ENCODE results near the gene TBC1D16. TPM values are rescaled to one million over a fixed set of nuclear protein-coding genes. Genes with fewer than 3 reads are reported as not detected.
A peak's percentile ranks its signal among the peaks of the same experiment; 100 is the strongest.

Gene TBC1D16
- total and polyA plus RNA-seq, 2 experiments from 2014 or later, result 9.2 to 22.4 TPM

DNA sequence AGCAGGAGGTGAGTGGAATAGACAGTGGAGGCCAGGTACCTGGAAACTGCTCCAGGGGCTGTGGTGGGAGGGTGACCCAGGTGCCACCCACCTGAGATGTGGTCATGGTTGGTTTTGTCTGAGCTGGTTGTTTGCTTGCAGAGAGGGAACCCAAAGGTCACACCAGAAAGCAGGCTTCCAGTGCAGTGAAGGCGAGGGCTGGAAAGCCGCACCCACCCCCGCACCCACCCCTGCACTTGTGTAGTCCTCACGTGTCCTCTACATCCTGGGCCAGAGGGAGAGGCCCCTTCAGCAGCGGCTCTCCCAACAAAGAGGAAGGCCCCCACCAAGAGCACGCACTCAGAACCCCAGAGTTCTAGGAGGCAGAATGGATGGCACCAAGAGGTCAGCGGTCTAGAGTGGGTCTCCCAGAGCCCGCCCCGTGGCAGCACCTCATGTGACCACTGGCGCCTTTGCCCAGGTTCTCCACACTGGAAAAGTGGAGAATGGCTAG is 103.8 kb downstream of the TBC1D16 start:
- no peaks in the 10 kb centered on the region for H3K9me2 ChIP-seq (ENCODE audit: insufficient read depth)
- no peak overlapping the region for H2AFZ ChIP-seq
- H3K4me3 ChIP-seq, result no peak overlapping the region
- no peak overlapping the region for H3K27ac ChIP-seq
- no peaks in the 10 kb centered on the region for H3K79me2 ChIP-seq (ENCODE audit: insufficient read depth)
- H4K20me1 ChIP-seq (ENCODE audit: insufficient read depth), result no peaks in the 10 kb centered on the region
- H3K9me3 ChIP-seq (ENCODE audit: low read depth), result no peaks in the 10 kb centered on the region
- no peak overlapping the region for H3K9ac ChIP-seq
- H3F3A ChIP-seq (ENCODE audit: insufficient read depth), result no peaks in the 10 kb centered on the region
- TF ChIP-seq EZH2 (IDR thresholded peaks at IDR 0.05; ENCODE audit: insufficient read depth, poor library complexity, severe bottlenecking) (no peak), EZH2phosphoT487 (IDR thresholded peaks at IDR 0.05; ENCODE audit: insufficient read depth, low read depth) (no peak)
- 59 to 74% methylated on average over 8 to 10 of the region's 10 CpGs for WGBS, 2 experiments (ENCODE audit: low coverage in 1 of 2, low lambda C conversion rate in 2 of 2, missing lambda C conversion rate in 2 of 2)
- H3K4me1 ChIP-seq (ENCODE audit: insufficient read depth), result no peaks in the 10 kb centered on the region
- no peak for DNase-seq
- H3K27me3 ChIP-seq (replicated peaks; ENCODE audit: insufficient read depth), result peaks cover 13% of the 10 kb centered on the region
- no peaks in the 10 kb centered on the region for H3K36me3 ChIP-seq (ENCODE audit: low read depth)
- in situ Hi-C loops (cut with MboI), result no loop called here
- no peak overlapping the region for H3K4me2 ChIP-seq (ENCODE audit: unreplicated experiment)

DNA sequence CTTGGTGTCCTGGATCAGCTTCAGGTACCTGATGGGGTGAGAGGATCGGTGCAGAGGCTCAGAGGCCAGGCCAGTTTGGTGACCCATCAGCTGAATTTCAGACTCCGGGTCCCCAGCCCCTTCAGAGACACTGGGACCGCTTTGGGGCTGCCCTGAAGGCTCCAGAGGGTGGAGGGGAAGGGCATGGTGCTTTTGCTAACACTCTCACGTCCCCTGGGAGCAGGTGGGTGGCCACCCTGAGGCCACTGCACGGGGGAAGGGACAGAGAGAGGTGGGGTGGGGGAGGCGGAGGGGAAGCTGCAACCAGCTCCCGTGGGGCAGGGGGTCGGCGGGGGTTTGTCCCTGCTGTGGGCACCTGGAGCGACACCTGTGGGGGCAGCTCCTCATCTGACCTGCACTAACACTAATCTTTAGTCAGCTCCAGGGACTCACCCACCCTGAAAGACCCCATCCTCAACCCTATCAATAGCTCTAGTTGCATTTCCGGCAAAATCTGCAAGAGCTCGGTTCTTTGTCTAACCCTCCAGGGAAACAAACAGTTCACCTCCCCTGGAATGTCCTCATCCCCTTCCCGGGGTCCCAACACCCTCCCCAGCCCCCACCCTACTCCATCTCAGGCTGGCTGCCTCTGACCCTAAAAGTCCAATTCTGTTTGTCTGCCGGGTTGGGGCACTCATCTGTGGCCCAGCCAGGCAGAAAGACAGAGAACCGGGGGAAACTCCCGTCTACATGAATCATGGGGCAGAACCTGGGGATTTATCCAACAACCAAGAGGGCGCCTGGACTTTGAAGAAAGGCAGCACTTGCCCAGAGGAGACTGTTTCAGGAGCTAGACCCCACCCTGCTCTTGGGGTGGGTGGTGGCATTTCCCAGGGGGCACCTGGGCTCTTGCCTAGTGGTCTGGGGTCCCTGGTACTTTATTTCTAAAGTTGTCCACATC is 104.5 kb downstream of the TBC1D16 start:
- H3K4me3 ChIP-seq, result no peak overlapping the region
- peak overlapping the region; percentile 28 for H3K4me2 ChIP-seq (ENCODE audit: unreplicated experiment)
- 7 to 8% methylated on average over 11 to 17 of the region's 17 CpGs for WGBS, 2 experiments (ENCODE audit: low coverage in 1 of 2, low lambda C conversion rate in 2 of 2, missing lambda C conversion rate in 2 of 2)
- no peaks in the 10 kb centered on the region for H3K36me3 ChIP-seq (ENCODE audit: low read depth)
- H3K79me2 ChIP-seq (ENCODE audit: insufficient read depth), result no peaks in the 10 kb centered on the region
- no peak overlapping the region for H2AFZ ChIP-seq
- in situ Hi-C loops (cut with MboI), result no loop called here
- no peaks in the 10 kb centered on the region for H3F3A ChIP-seq (ENCODE audit: insufficient read depth)
- H3K27me3 ChIP-seq (replicated peaks; ENCODE audit: insufficient read depth), result peaks cover 13% of the 10 kb centered on the region
- no peak overlapping the region for H3K27ac ChIP-seq
- TF ChIP-seq EZH2phosphoT487 (IDR thresholded peaks at IDR 0.05; ENCODE audit: insufficient read depth, low read depth), result no peak
- peak; percentile 26 for TF ChIP-seq EZH2 (IDR thresholded peaks at IDR 0.05; ENCODE audit: insufficient read depth, poor library complexity, severe bottlenecking)
- no peaks in the 10 kb centered on the region for H4K20me1 ChIP-seq (ENCODE audit: insufficient read depth)
- no peak overlapping the region for H3K9ac ChIP-seq
- DNase-seq, result peak; percentile 74
- H3K9me3 ChIP-seq (ENCODE audit: low read depth), result no peaks in the 10 kb centered on the region
- H3K4me1 ChIP-seq (ENCODE audit: insufficient read depth), result no peaks in the 10 kb centered on the region
- no peaks in the 10 kb centered on the region for H3K9me2 ChIP-seq (ENCODE audit: insufficient read depth)

DNA sequence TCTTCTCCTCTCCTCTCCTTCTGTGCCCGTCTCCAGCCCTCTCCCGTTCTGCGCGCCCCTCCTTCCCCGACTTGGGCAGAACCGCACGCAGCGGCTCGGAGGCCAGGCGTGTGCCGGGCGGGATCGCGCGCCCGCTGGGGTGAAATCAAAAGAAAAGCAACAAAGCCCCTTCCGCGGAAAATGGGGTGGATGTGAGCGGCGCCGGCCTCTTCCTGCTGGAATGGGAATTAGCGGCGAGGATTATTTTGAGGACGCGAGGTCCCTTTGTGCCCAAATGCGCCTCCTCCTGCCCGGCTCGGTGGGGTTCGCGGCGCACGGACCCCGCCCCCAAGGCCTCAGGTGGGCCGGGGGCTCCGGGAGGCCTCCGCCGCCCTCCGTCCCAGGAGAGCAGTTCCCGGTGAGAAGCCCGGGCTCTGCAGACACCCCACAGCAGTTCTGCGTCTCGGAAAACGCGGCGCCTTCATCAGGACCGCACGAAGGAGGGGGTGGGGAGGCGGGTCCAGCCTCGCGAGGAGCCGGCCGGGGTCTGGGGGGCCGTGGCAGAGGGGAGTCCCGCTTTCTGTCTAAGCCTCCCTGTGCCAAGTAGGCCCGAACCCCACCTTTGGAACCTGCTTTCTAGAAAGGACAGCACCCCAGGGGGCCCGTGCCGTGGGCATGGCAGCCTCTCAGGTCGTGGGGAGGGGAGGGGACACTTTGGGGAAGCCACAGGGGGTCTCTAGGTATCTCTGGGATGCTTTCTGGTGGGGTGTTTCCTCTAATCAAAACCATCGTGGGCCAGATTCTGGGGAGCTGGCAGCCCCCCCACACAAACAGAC is 105.4 kb downstream of the TBC1D16 start:
- DNase-seq, result peak; percentile 29
- Histone ChIP-seq H4K20me1 (ENCODE audit: insufficient read depth) (no peaks in the 10 kb centered on the region), H3K9ac (no peak overlapping the region), H3K27me3 (replicated peaks; ENCODE audit: insufficient read depth) (peaks cover 13% of the 10 kb centered on the region), H3F3A (ENCODE audit: insufficient read depth) (no peaks in the 10 kb centered on the region), H3K27ac (no peak overlapping the region), H3K4me2 (ENCODE audit: unreplicated experiment) (no peak overlapping the region), H3K79me2 (ENCODE audit: insufficient read depth) (no peaks in the 10 kb centered on the region), H3K9me2 (ENCODE audit: insufficient read depth) (no peaks in the 10 kb centered on the region), H3K36me3 (ENCODE audit: low read depth) (no peaks in the 10 kb centered on the region), H3K4me1 (ENCODE audit: insufficient read depth) (no peaks in the 10 kb centered on the region), H3K9me3 (ENCODE audit: low read depth) (no peaks in the 10 kb centered on the region), H2AFZ (no peak overlapping the region), H3K4me3 (peak overlapping the region; percentile 37; the same call in 1 of the 2 replicates)
- TF ChIP-seq EZH2phosphoT487 (IDR thresholded peaks at IDR 0.05; ENCODE audit: insufficient read depth, low read depth), result no peak
- TF ChIP-seq EZH2 (IDR thresholded peaks at IDR 0.05; ENCODE audit: insufficient read depth, poor library complexity, severe bottlenecking), result no peak
- in situ Hi-C loops (cut with MboI), result no loop called here
- 3 to 4% methylated on average over 47 to 54 of the region's 59 CpGs for WGBS, 2 experiments (ENCODE audit: low coverage in 1 of 2, low lambda C conversion rate in 2 of 2, missing lambda C conversion rate in 2 of 2)

DNA sequence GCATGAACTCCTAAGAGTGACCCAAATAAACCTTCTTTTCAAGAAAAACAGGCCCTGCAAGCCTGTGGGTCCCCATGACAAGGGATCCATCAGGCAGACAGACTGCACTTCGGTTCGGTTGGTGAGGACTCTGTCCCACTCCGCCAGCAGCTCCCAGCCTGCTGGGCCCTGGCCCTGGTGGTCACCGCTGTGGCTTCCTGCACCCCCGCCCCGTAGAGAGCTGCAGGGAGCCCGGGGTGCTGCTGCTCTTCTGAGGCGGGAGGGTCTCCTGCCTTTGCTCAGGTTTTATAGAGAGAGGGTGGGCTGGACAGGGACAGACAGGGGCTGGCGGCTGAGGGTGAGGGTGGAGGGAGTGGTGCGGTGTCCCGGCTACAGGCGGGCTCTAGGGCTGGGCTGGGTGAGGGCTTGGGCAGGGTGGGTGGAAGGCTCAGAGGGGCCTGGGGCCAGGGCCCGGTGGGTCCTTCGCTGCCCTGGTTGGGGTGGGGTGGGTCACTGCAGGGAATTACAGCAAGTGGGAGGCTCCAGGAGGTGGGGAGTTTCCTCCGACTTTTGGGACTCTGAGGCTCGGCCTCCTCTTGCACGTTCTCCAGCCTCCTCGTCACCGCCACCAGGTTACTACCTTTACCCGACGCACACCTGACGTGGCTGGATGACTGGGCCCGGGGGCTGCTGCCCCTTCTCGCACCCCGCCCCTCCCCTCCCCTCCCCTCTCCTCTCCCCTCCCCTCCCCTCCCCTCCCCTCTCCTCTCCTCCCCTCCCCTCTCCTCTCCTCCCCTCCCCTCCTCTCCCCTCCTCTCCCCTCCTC is 106.2 kb downstream of the TBC1D16 start:
- H3F3A ChIP-seq (ENCODE audit: insufficient read depth), result no peaks in the 10 kb centered on the region
- H3K9me2 ChIP-seq (ENCODE audit: insufficient read depth), result no peaks in the 10 kb centered on the region
- H3K27me3 ChIP-seq (replicated peaks; ENCODE audit: insufficient read depth), result peaks cover 13% of the 10 kb centered on the region
- WGBS, 2 experiments (ENCODE audit: low coverage in 1 of 2, low lambda C conversion rate in 2 of 2, missing lambda C conversion rate in 2 of 2), result 38 to 51% methylated on average over 14 to 25 of the region's 25 CpGs
- no peak overlapping the region for H3K4me2 ChIP-seq (ENCODE audit: unreplicated experiment)
- H3K79me2 ChIP-seq (ENCODE audit: insufficient read depth), result no peaks in the 10 kb centered on the region
- no peaks in the 10 kb centered on the region for H3K4me1 ChIP-seq (ENCODE audit: insufficient read depth)
- no peak overlapping the region for H3K4me3 ChIP-seq
- in situ Hi-C loops (cut with MboI), result no loop called here
- no peak for TF ChIP-seq EZH2 (IDR thresholded peaks at IDR 0.05; ENCODE audit: insufficient read depth, poor library complexity, severe bottlenecking)
- TF ChIP-seq EZH2phosphoT487 (IDR thresholded peaks at IDR 0.05; ENCODE audit: insufficient read depth, low read depth), result no peak
- no peak overlapping the region for H3K27ac ChIP-seq
- no peak for DNase-seq
- no peak overlapping the region for H2AFZ ChIP-seq
- no peaks in the 10 kb centered on the region for H3K9me3 ChIP-seq (ENCODE audit: low read depth)
- no peaks in the 10 kb centered on the region for H3K36me3 ChIP-seq (ENCODE audit: low read depth)
- H4K20me1 ChIP-seq (ENCODE audit: insufficient read depth), result no peaks in the 10 kb centered on the region
- no peak overlapping the region for H3K9ac ChIP-seq

All from GM23248 (cell line).